Activated B cell treated with CpG ODN at 0.5 μM for 24 hours (primary cell): ENCODE data around the gene SPIB. TPM values are rescaled to one million over a fixed set of nuclear protein-coding genes. Genes with fewer than 3 reads are reported as not detected.

Experiments
- ATAC-seq: fragments of 200-7000 bp; cut with Tn5 transposase; one replicate; pipeline ENCODE4 v1.10.0; 2021; ENCODE audit warnings: low read depth, mild to moderate bottlenecking, moderate library complexity
- CTCF ChIA-PET: fragments of 350-600 bp; sonication (Branson Sonifier 250); formaldehyde crosslinking; loops from one replicate; lab custom pipeline; 2021; ENCODE audit warnings: antibody characterized with exemption; lab: Charles Lee
- POLR2A ChIA-PET: fragments of 350-600 bp; sonication (Branson Sonifier 250); formaldehyde crosslinking; loops from one replicate; lab custom pipeline; 2021; ENCODE audit warnings: antibody characterized with exemption; lab: Charles Lee
- DNase-seq: peaks from one replicate; pipeline ENCODE4 v3.0.0; 2022
- H3K27ac Mint-ChIP-seq: one replicate; pipeline ENCODE4 v1.8.0; 2020; ENCODE audit warnings: mixed read lengths
- H3K27me3 Mint-ChIP-seq: one replicate; pipeline ENCODE4 v1.8.0; 2021; ENCODE audit warnings: mixed read lengths
- H3K36me3 Mint-ChIP-seq: one replicate; pipeline ENCODE4 v1.8.0; 2021; ENCODE audit warnings: low read depth, mixed read lengths
- H3K4me1 Mint-ChIP-seq: one replicate; pipeline ENCODE4 v1.8.0; 2021; ENCODE audit warnings: mixed read lengths
- H3K4me3 Mint-ChIP-seq: one replicate; pipeline ENCODE4 v1.8.0; 2020; ENCODE audit warnings: mild to moderate bottlenecking, mixed read lengths
- H3K9me3 Mint-ChIP-seq: one replicate; pipeline ENCODE4 v1.8.0; 2020; ENCODE audit warnings: mixed read lengths
- intact Hi-C: fragments of 100-400 bp; cut with micrococcal nuclease; formaldehyde crosslinking; loops from one replicate; pipeline ENCODE4 v1.15.1; 2024
- total RNA-seq: library from RNA; stranded (reverse); gene quantifications from 2 replicates; pipeline ENCODE4 v1.2.3, GENCODE V29; 2022
- TF ChIP-seq, protein P1 (sequence below): fragments of 200-600 bp; IDR thresholded peaks from one replicate; pipeline ENCODE4 v1.8.0; 2022; ENCODE audit warnings: antibody characterized with exemption, mild to moderate bottlenecking

The SPIB gene
- total RNA-seq, 1 donor from 2014 or later, result 324 TPM

DNA sequence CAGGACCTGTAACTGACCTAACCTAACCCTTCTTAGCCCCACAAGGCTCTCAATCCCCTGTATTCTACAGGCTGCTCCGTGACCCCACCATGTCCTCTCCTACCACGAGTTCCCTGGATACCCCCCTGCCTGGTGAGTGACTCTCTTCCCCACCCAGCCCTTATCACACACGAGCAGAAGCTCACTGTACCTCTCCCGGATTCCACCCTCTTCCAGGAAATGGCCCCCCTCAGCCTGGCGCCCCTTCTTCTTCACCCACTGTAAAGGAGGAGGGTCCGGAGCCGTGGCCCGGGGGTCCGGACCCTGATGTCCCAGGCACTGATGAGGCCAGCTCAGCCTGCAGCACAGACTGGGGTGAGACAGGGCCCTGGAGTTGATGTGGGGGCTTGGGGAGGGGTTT lies 41.2 kb upstream of the SPIB start:
- intact Hi-C loops, result loop anchor here (2.0 to 5.0 kb wide), 3 partner anchors 35 to 501 kb away; partner anchors contain the start of genes AKT1S1 and TBC1D17
- no peak for DNase-seq
- peak overlapping the region; percentile 99 for H3K4me3 Mint-ChIP-seq
- no peaks in the 10 kb centered on the region for H3K9me3 Mint-ChIP-seq
- CTCF ChIA-PET, result no interaction called here
- POLR2A ChIA-PET, result interaction anchor here (2.1 kb wide), 1 partner anchor 133 kb away, joined by 12 read pairs; the partner anchor contains the start of gene JOSD2
- H3K27me3 Mint-ChIP-seq, result no peaks in the 10 kb centered on the region
- peaks cover 54% of the 10 kb centered on the region for H3K36me3 Mint-ChIP-seq
- TF ChIP-seq, protein P1, sequence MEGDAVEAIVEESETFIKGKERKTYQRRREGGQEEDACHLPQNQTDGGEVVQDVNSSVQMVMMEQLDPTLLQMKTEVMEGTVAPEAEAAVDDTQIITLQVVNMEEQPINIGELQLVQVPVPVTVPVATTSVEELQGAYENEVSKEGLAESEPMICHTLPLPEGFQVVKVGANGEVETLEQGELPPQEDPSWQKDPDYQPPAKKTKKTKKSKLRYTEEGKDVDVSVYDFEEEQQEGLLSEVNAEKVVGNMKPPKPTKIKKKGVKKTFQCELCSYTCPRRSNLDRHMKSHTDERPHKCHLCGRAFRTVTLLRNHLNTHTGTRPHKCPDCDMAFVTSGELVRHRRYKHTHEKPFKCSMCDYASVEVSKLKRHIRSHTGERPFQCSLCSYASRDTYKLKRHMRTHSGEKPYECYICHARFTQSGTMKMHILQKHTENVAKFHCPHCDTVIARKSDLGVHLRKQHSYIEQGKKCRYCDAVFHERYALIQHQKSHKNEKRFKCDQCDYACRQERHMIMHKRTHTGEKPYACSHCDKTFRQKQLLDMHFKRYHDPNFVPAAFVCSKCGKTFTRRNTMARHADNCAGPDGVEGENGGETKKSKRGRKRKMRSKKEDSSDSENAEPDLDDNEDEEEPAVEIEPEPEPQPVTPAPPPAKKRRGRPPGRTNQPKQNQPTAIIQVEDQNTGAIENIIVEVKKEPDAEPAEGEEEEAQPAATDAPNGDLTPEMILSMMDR, result no peak
- no peak for ATAC-seq
- peak overlapping the region; percentile 78 for H3K27ac Mint-ChIP-seq
- H3K4me1 Mint-ChIP-seq, result peaks cover 14% of the 10 kb centered on the region

- CTCF ChIA-PET, result no interaction called here
- peak overlapping the region; percentile 32 for H3K4me3 Mint-ChIP-seq
- peaks cover 54% of the 10 kb centered on the region for H3K36me3 Mint-ChIP-seq
- DNase-seq (no peak), ATAC-seq (no peak)
- intact Hi-C loops, result loop anchor here (5.0 kb wide), 1 partner anchor 36 kb away; no protein-coding TSS in a partner anchor
- peak overlapping the region; percentile 1 for H3K27ac Mint-ChIP-seq
- POLR2A ChIA-PET, result interaction anchor here (0.6 to 0.9 kb wide), 2 partner anchors 16 to 37 kb away, joined by 3 read pairs; no protein-coding TSS in a partner anchor
- no peaks in the 10 kb centered on the region for H3K9me3 Mint-ChIP-seq
- H3K4me1 Mint-ChIP-seq, result peaks cover 16% of the 10 kb centered on the region
- H3K27me3 Mint-ChIP-seq, result no peaks in the 10 kb centered on the region
- TF ChIP-seq, protein P1, result no peak
Measured at GRCh38 chr19:50378169-50378862, 40.4 kb upstream of the SPIB start.

GRCh38 chr19:50378863-50379236 lies 39.9 kb upstream of the SPIB start:
- peaks cover 56% of the 10 kb centered on the region for H3K36me3 Mint-ChIP-seq
- CTCF ChIA-PET, result no interaction called here
- H3K27ac Mint-ChIP-seq, result peak overlapping the region; percentile 9
- ATAC-seq (no peak), DNase-seq (no peak)
- POLR2A ChIA-PET, result interaction anchor here (0.5 to 0.9 kb wide), 2 partner anchors 37 to 945 kb away, joined by 3 read pairs; no protein-coding TSS in a partner anchor
- TF ChIP-seq, protein P1, result no peak
- H3K4me3 Mint-ChIP-seq, result no peak overlapping the region
- H3K4me1 Mint-ChIP-seq, result peaks cover 22% of the 10 kb centered on the region
- H3K9me3 Mint-ChIP-seq, result no peaks in the 10 kb centered on the region
- H3K27me3 Mint-ChIP-seq, result no peaks in the 10 kb centered on the region
- intact Hi-C loops, result loop anchor here (5.0 kb wide), 1 partner anchor 37 kb away; no protein-coding TSS in a partner anchor

GRCh38 chr19:50379602-50380001 lies 39.1 kb upstream of the SPIB start:
- DNase-seq (no peak), ATAC-seq (no peak)
- Mint-ChIP-seq H3K36me3 (peaks cover 61% of the 10 kb centered on the region), H3K4me3 (no peak overlapping the region), H3K4me1 (peaks cover 29% of the 10 kb centered on the region), H3K9me3 (no peaks in the 10 kb centered on the region), H3K27me3 (no peaks in the 10 kb centered on the region), H3K27ac (no peak overlapping the region)
- TF ChIP-seq, protein P1, result no peak
- intact Hi-C loops, result loop anchor here (5.0 kb wide), 1 partner anchor 37 kb away; no protein-coding TSS in a partner anchor
- ChIA-PET POLR2A (interaction anchor here (0.5 to 1.0 kb wide), 2 partner anchors 16 to 946 kb away, joined by 3 to 4 read pairs; no protein-coding TSS in a partner anchor), CTCF (no interaction called here)

DNA sequence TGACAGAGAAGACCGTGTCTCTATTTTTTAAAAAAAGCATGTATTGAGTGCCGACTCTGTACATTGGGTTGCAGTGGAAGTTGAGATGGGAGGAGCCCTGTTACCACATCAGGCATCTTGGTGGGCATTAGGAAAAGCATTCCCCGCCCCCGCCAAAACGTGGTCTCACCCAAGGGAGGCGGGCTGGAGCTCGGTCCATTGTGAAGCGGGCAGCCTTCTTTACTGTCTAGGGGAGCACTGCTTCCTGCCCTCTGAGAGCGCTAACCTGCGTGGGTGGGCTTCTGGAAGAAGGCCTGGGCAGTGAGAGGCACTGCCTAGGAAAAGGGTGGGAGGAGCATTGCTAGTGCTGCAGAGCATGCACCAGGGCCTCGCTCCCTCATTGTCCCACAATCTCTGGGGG lies 38.6 kb upstream of the SPIB start:
- DNase-seq (no peak), ATAC-seq (no peak)
- Mint-ChIP-seq H3K9me3 (no peaks in the 10 kb centered on the region), H3K4me1 (peaks cover 35% of the 10 kb centered on the region), H3K27ac (no peak overlapping the region), H3K4me3 (no peak overlapping the region), H3K27me3 (no peaks in the 10 kb centered on the region), H3K36me3 (peaks cover 61% of the 10 kb centered on the region)
- intact Hi-C loops, result no loop called here
- TF ChIP-seq, protein P1, result no peak
- ChIA-PET POLR2A (interaction anchor here (1.0 kb wide), 1 partner anchor 16 kb away, joined by 4 read pairs; no protein-coding TSS in a partner anchor), CTCF (no interaction called here)
